ENCODE data around the gene SGO2.

DNA sequence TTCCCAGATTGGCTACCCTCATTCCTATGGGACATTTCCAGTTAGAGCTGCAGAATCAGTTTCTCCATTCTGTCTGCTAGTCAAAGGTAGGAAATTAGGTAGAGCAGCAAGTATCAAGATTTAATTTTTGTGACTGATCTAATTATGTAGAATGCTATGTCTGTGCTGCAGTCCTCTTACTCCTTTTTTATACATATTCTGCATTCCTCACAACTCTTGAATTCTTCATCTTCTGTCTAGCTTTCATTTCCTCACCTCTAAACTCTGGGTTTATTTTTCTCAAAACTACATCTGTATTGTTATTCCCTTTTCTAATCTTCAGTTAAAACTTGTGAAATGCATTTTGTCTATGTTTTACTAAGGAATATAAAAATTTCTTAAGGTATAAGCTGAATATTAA lies 8.6 kb downstream of the SGO2 start:
- TF ChIP-seq, protein P1, sequence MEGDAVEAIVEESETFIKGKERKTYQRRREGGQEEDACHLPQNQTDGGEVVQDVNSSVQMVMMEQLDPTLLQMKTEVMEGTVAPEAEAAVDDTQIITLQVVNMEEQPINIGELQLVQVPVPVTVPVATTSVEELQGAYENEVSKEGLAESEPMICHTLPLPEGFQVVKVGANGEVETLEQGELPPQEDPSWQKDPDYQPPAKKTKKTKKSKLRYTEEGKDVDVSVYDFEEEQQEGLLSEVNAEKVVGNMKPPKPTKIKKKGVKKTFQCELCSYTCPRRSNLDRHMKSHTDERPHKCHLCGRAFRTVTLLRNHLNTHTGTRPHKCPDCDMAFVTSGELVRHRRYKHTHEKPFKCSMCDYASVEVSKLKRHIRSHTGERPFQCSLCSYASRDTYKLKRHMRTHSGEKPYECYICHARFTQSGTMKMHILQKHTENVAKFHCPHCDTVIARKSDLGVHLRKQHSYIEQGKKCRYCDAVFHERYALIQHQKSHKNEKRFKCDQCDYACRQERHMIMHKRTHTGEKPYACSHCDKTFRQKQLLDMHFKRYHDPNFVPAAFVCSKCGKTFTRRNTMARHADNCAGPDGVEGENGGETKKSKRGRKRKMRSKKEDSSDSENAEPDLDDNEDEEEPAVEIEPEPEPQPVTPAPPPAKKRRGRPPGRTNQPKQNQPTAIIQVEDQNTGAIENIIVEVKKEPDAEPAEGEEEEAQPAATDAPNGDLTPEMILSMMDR (IDR thresholded peaks at IDR 0.05): no peak
- no peak for TF ChIP-seq EZH2 (IDR thresholded peaks at IDR 0.05; ENCODE audit: borderline replicate concordance, insufficient read depth, low read depth, low read length, poor library complexity, severe bottlenecking)
